NCI-H1694 treated with DMSO at 0.1 percent for 48 hours (cell line): ENCODE results near the gene RNASE9.
"Not testable (repeated sequence)": the region's sequence is repeated elsewhere in the genome, so short reads cannot be mapped to it uniquely, and the experiment has no call there.

ENCODE experiments used
- DNase-seq: peaks from one replicate; lab custom pipeline; 2025; lab: John Stamatoyannopoulos, UW

The RNASE9 gene

GRCh38 chr14:20572382-20572990 lies 11.6 kb upstream of the RNASE9 start:
- DNase-seq, result not testable (repeated sequence)

GRCh38 chr14:20570720-20571119 lies 9.9 kb upstream of the RNASE9 start:
- DNase-seq, result not testable (repeated sequence)

- not testable (repeated sequence) for DNase-seq
These were observed 9.0 kb upstream of the RNASE9 start for GRCh38 chr14:20569865-20570264.

- no peak for DNase-seq
These were observed 8.2 kb upstream of the RNASE9 start for GRCh38 chr14:20569066-20569465.

- no peak for DNase-seq
These were observed 7.5 kb upstream of the RNASE9 start for GRCh38 chr14:20568393-20568792.

GRCh38 chr14:20567199-20567598 lies 6.4 kb upstream of the RNASE9 start:
- not testable (repeated sequence) for DNase-seq

- DNase-seq, result no peak
These were observed 3.7 kb upstream of the RNASE9 start for GRCh38 chr14:20564501-20564997.

- no peak for DNase-seq
These were observed 3.1 kb upstream of the RNASE9 start for GRCh38 chr14:20563971-20564370.

- no peak for DNase-seq
These were observed 1.4 kb downstream of the RNASE9 start for GRCh38 chr14:20559461-20559904.

GRCh38 chr14:20557212-20557542 lies 3.7 kb downstream of the RNASE9 start:
- DNase-seq, result no peak

GRCh38 chr14:20556500-20557211 lies 4.2 kb downstream of the RNASE9 start:
- no peak for DNase-seq

GRCh38 chr14:20555845-20556244 lies 5.0 kb downstream of the RNASE9 start:
- no peak for DNase-seq

GRCh38 chr14:20553024-20553423 lies 7.8 kb downstream of the RNASE9 start:
- DNase-seq, result no peak

- no peak for DNase-seq
These were observed 9.2 kb downstream of the RNASE9 start for GRCh38 chr14:20551606-20552005.

- DNase-seq, result no peak
These were observed 9.9 kb downstream of the RNASE9 start for GRCh38 chr14:20550926-20551325.

GRCh38 chr14:20548414-20549158 lies 12.3 kb downstream of the RNASE9 start:
- no peak for DNase-seq

- no peak for DNase-seq
These were observed 14.0 kb downstream of the RNASE9 start for GRCh38 chr14:20546877-20547276.

- DNase-seq, result no peak
These were observed 20.9 kb downstream of the RNASE9 start for GRCh38 chr14:20539906-20540305.

GRCh38 chr14:20530771-20531571 lies 29.9 kb downstream of the RNASE9 start:
- DNase-seq, result peak; percentile 88

- no peak for DNase-seq
These were observed 31.0 kb downstream of the RNASE9 start for GRCh38 chr14:20529806-20530205.

- DNase-seq, result no peak
These were observed 36.8 kb downstream of the RNASE9 start for GRCh38 chr14:20524027-20524426.

- DNase-seq, result no peak
These were observed 38.5 kb downstream of the RNASE9 start for GRCh38 chr14:20522332-20522731.
